K562 (cell line): ENCODE measurements around the gene MED15. TPM values are rescaled to one million over a fixed set of nuclear protein-coding genes. Genes with fewer than 3 reads are reported as not detected.

Experiments
- ATAC-seq: fragments of 200-7000 bp; cut with Tn5 transposase; 3 replicates; pipeline ENCODE4 v1.9.1; 2020; ENCODE audit warnings: moderate library complexity
- BruUV-seq: library from RNA; stranded (reverse); fragments of 400-500 nt; replicated peaks from 2 replicates; lab custom pipeline; 2021; lab: Mats Ljungman, UMichigan
- CTCF ChIA-PET: fragments of 300-600 bp; formaldehyde crosslinking; extraction: SDS; loops from one replicate; lab custom pipeline; 2021; ENCODE audit warnings: low intra/inter-chr PET ratio; lab: Yijun Ruan, JAX
- POLR2A ChIA-PET: fragments of 300-600, 350-650 bp; sonication (Branson Sonifier 250); formaldehyde crosslinking; extraction: SDS; loops from one replicate; lab custom pipeline; 2021; ENCODE audit warnings: antibody characterized with exemption, inconsistent platforms; lab: Yijun Ruan, JAX
- DNase-seq, 4 experiments: peaks; one replicate each; pipeline versions ENCODE4 v3.0.0 to v3.0.0-alpha.2; 2011 to 2018; ENCODE audit warnings: low spot score in 3 of 4, mixed read lengths in 3 of 4; ENCODE audit errors: extremely low read depth in 1 of 4
- FAIRE-seq: peaks from 2 replicates; lab custom pipeline; 2011; peaks lifted over from hg19 to GRCh38; lab: Jason Lieb, UNC
- H2AFZ ChIP-seq: 2 replicates; pipeline ENCODE4 v1.6.0; 2011; ENCODE audit warnings: low read depth, low read length, control low read depth, inconsistent platforms
- H3K27ac ChIP-seq: fragments of 200-600 bp; 3 replicates; pipeline ENCODE4 v1.8.0; 2011; ENCODE audit warnings: low read depth, mild to moderate bottlenecking, control low read depth, inconsistent platforms, low read length, moderate library complexity, mixed read lengths; ENCODE audit errors: extremely low read depth
- H3K27me3 ChIP-seq, 2 experiments: fragments of 300-600 bp in 1 of 2; 2 replicates in 1 of 2; 3 replicates in 1 of 2; pipeline versions ENCODE4 v1.6.0 to v1.8.0; 2011; ENCODE audit warnings: inconsistent platforms in 2 of 2, low read length in 2 of 2, mild to moderate bottlenecking in 1 of 2, mixed read lengths in 1 of 2, moderate library complexity in 1 of 2; ENCODE audit not compliant: control insufficient read depth in 2 of 2, insufficient read depth in 2 of 2
- H3K36me3 ChIP-seq: fragments of 300-600 bp; 3 replicates; pipeline ENCODE4 v1.8.0; 2011; ENCODE audit warnings: mild to moderate bottlenecking, low read length, inconsistent platforms; ENCODE audit not compliant: control insufficient read depth, insufficient read depth
- H3K4me1 ChIP-seq, 2 experiments: fragments of 200-600 bp in 1 of 2; replicated peaks in 1 of 2; 2 replicates in 1 of 2; 3 replicates in 1 of 2; pipeline versions ENCODE4 v1.5.1 to v1.8.0; 2011; ENCODE audit warnings: inconsistent platforms in 2 of 2, low read length in 2 of 2, mild to moderate bottlenecking in 1 of 2, mixed read lengths in 1 of 2, moderate library complexity in 1 of 2; ENCODE audit not compliant: control insufficient read depth in 2 of 2, insufficient read depth in 2 of 2
- H3K4me2 ChIP-seq: 2 replicates; pipeline ENCODE4 v1.6.1; 2011; ENCODE audit warnings: low read length, control low read depth, inconsistent platforms, mixed read lengths; ENCODE audit not compliant: insufficient read depth
- H3K4me3 ChIP-seq: fragments of 200-600 bp; sonication (generic), shearing (Covaris generic); 2 replicates; pipeline ENCODE4 v1.5.1; 2016; ENCODE audit warnings: control low read depth, inconsistent platforms
- H3K79me2 ChIP-seq: fragments of 200-600 bp; 3 replicates; pipeline ENCODE4 v1.8.0; 2011; ENCODE audit warnings: low read length, inconsistent platforms; ENCODE audit not compliant: control insufficient read depth, insufficient read depth
- H3K9ac ChIP-seq, 2 experiments: 2 replicates each; pipeline versions ENCODE4 v1.6.0 to v1.6.1; 2011; ENCODE audit warnings: low read depth in 2 of 2, low read length in 2 of 2, control low read depth in 1 of 2, inconsistent platforms in 1 of 2, mild to moderate bottlenecking in 1 of 2, mixed read lengths in 1 of 2; ENCODE audit not compliant: insufficient read depth in 1 of 2
- H3K9me1 ChIP-seq: one replicate; pipeline ENCODE4 v1.6.0; 2011; ENCODE audit warnings: inconsistent platforms, mild to moderate bottlenecking, low read length, moderate library complexity; ENCODE audit not compliant: control insufficient read depth, insufficient read depth
- H3K9me3 ChIP-seq: replicated peaks from 2 replicates; pipeline ENCODE4 v1.5.1; 2011; ENCODE audit warnings: low read depth, low read length, inconsistent platforms; ENCODE audit not compliant: control insufficient read depth, insufficient read depth
- H4K20me1 ChIP-seq: replicated peaks from 2 replicates; pipeline ENCODE4 v1.6.1; 2011; ENCODE audit warnings: low read length, inconsistent platforms, mixed read lengths; ENCODE audit not compliant: control insufficient read depth, insufficient read depth
- ADNP ChIP-seq: fragments of 200-800 bp; sonication (Bioruptor generic); IDR thresholded peaks from 2 replicates; pipeline ENCODE4 v1.6.1; 2016; ENCODE audit warnings: missing genetic modification characterization, missing compliant biosample characterization
- C11orf30 ChIP-seq: fragments of 450-650 bp; IDR thresholded peaks from 2 replicates; pipeline ENCODE4 v1.6.1; 2016; ENCODE audit warnings: low read depth, mild to moderate bottlenecking
- CTCFL ChIP-seq: IDR thresholded peaks from 2 replicates; pipeline ENCODE4 v1.6.1; 2011; ENCODE audit warnings: borderline replicate concordance, low read depth, mild to moderate bottlenecking, moderate library complexity, low read length; ENCODE audit not compliant: insufficient read depth, poor library complexity, severe bottlenecking
- ELF1 ChIP-seq: fragments of 200-800 bp; sonication (Bioruptor generic); IDR thresholded peaks from 2 replicates; pipeline ENCODE4 v1.6.1; 2016; ENCODE audit warnings: missing genetic modification characterization, missing compliant biosample characterization
- ESRRB ChIP-seq: fragments of 250-450 bp; sonication (Bioruptor Pico); IDR thresholded peaks from 2 replicates; pipeline ENCODE4 v1.5.0; 2020; ENCODE audit warnings: mild to moderate bottlenecking, moderate library complexity, borderline replicate concordance
- KDM1A ChIP-seq, 2 experiments: fragments of 450-650 bp; IDR thresholded peaks; 2 replicates each; pipeline ENCODE4 v1.6.1; 2016; ENCODE audit warnings: mild to moderate bottlenecking in 2 of 2
- MAX ChIP-seq: sonication (generic); formaldehyde crosslinking; IDR thresholded peaks from 2 replicates; pipeline ENCODE4 v1.9.0; 2022; ENCODE audit warnings: mild to moderate bottlenecking, missing genetic modification reagents
- MITF ChIP-seq: IDR thresholded peaks from 2 replicates; pipeline ENCODE4 v1.6.1; 2014; ENCODE audit warnings: antibody characterized with exemption
- NCOA1 ChIP-seq: fragments of 450-650 bp; IDR thresholded peaks from 2 replicates; pipeline ENCODE4 v1.6.1; 2016; ENCODE audit warnings: low read depth
- POU5F1 ChIP-seq: fragments of 150-350 bp; IDR thresholded peaks from 2 replicates; pipeline ENCODE4 v1.6.1; 2014; ENCODE audit warnings: borderline replicate concordance, low read length, low read depth, mild to moderate bottlenecking; ENCODE audit not compliant: partially characterized antibody
- RBM39 ChIP-seq: fragments of 200-400 bp; formaldehyde crosslinking; optimal IDR thresholded peaks from 2 replicates; pipeline ENCODE3; 2018; ENCODE audit warnings: low read depth, low read length
- RFX7 ChIP-seq: fragments of 250-450 bp; sonication (Bioruptor Pico); IDR thresholded peaks from 2 replicates; pipeline ENCODE4 v1.5.1; 2021; ENCODE audit warnings: mild to moderate bottlenecking
- STAT5B ChIP-seq: fragments of 250-450 bp; sonication (Bioruptor Pico); IDR thresholded peaks from 2 replicates; pipeline ENCODE4 v1.8.0; 2021; ENCODE audit warnings: mild to moderate bottlenecking, inconsistent platforms
- ZBTB34 ChIP-seq: fragments of 250-450 bp; sonication (Bioruptor Pico); IDR thresholded peaks from 2 replicates; pipeline ENCODE4 v1.8.0; 2021; ENCODE audit warnings: mild to moderate bottlenecking, moderate library complexity
- ZFX ChIP-seq: sonication (generic); formaldehyde crosslinking; IDR thresholded peaks from 2 replicates; pipeline ENCODE4 v1.8.0; 2022; ENCODE audit warnings: mild to moderate bottlenecking, missing genetic modification reagents, moderate library complexity
- ZNF347 ChIP-seq: fragments of 450-650 bp; formaldehyde crosslinking; IDR thresholded peaks from 2 replicates; pipeline ENCODE4 v1.4.0; 2020; ENCODE audit warnings: low read depth, mild to moderate bottlenecking, moderate library complexity
- ZNF41 ChIP-seq: fragments of 250-450 bp; sonication (Bioruptor Pico); conservative IDR thresholded peaks from 2 replicates; pipeline ENCODE4 v1.4.0; 2020; ENCODE audit warnings: mild to moderate bottlenecking
- ZZZ3 ChIP-seq: fragments of 450-650 bp; IDR thresholded peaks from 2 replicates; pipeline ENCODE4 v1.6.1; 2016; ENCODE audit warnings: antibody characterized with exemption, mild to moderate bottlenecking, moderate library complexity
- WGBS: fragments of 100-300 bp; shearing (Covaris generic); methylation state at CpG from one replicate; pipeline ENCODE4 v1.1.6; 2016; ENCODE audit warnings: low coverage, mixed read lengths; ENCODE audit not compliant: insufficient coverage; ENCODE audit errors: missing lambda C conversion rate; 5-methylcytosine and 5-hydroxymethylcytosine counted together
- in situ Hi-C: fragments of 300-500 bp; cut with MboI; formaldehyde crosslinking; loops from 4 replicates; pipeline ENCODE4 v1.15.0; 2018; ENCODE audit warnings: inconsistent platforms, mixed read lengths
- intact Hi-C: fragments of 100-400 bp; cut with micrococcal nuclease; formaldehyde crosslinking; loops from 2 replicates; pipeline ENCODE4 v1.14.2; 2022
- polyA plus RNA-seq, 8 experiments: library from polyadenylated mRNA; depleted of rRNA in 4 of 8; stranded (reverse) in 5 of 8; unstranded in 3 of 8; fragments of >200 nt; fragmentation: Nextera tagmentation in 2 of 8; fragmentation: Illumina TruSeq in 1 of 8; extraction: Ambion mirVana in 2 of 8; extraction: Trizol in 1 of 8; gene quantifications; 2 replicates each; pipeline versions ENCODE4 v1.2.1 to v1.2.3, GENCODE V29; 2011 to 2014; ENCODE audit warnings: inconsistent platforms in 1 of 8, missing spikeins in 1 of 8
- total RNA-seq, 7 experiments: library from RNA; depleted of rRNA in 6 of 7; stranded (reverse); fragments of >200 nt in 6 of 7; fragmentation: Illumina TruSeq in 2 of 7; extraction: Trizol in 2 of 7; gene quantifications; 2 replicates each; pipeline versions ENCODE4 v1.2.1 to v1.2.3, GENCODE V29; 2011 to 2021; ENCODE audit warnings: low replicate concordance in 1 of 7

MED15 gene
- total and polyA plus RNA-seq, 9 of the 15 experiments (the other 6 are each of a cell fraction or from before 2014, with no cell fraction given) = 4.0 to 271 (median 60.1) TPM

GRCh38 chr22:20559174-20559760, 51.9 kb downstream of the MED15 start:
- Histone ChIP-seq H3K27me3 (no peaks in the 10 kb centered on the region), H3K79me2 (peaks cover 16% of the 10 kb centered on the region; the same call in 2 of the 3 replicates), H3K9ac (no peak overlapping the region), H2AFZ (no peak overlapping the region), H3K4me3 (no peak overlapping the region), H3K36me3 (peaks cover 91% of the 10 kb centered on the region), H3K9me3 (no peaks in the 10 kb centered on the region), H3K27ac (no peak overlapping the region), H3K4me1 (peaks cover 16 to 23% of the 10 kb centered on the region in 2 experiments), H3K9me1 (peaks cover 11% of the 10 kb centered on the region), H3K4me2 (no peak overlapping the region), H4K20me1 (peaks cover 30% of the 10 kb centered on the region; the same call in 1 of the 2 replicates)
- WGBS = 72% methylated on average over 4 of the region's 4 CpGs
- ChIA-PET POLR2A (interaction anchor here (0.7 to 68.9 kb wide), 3 partner anchors 9 to 39 kb away, joined by 3 to 1693 read pairs (median 186); partner anchors contain the start of gene MED15), CTCF (interaction anchor here (0.6 to 0.8 kb wide), 3 partner anchors 24 to 1236 kb away, joined by 3 to 7 read pairs (median 4); no protein-coding TSS in a partner anchor)
- in situ Hi-C loops = no loop called here
- no peak for FAIRE-seq
- no peak for DNase-seq
- TSS peak; percentile 13 for BruUV-seq
- intact Hi-C loops = no loop called here
- ATAC-seq = no peak
- TF ChIP-seq RBM39 = no peak
- TF ChIP-seq KDM1A (IDR thresholded peaks at IDR 0.05) = no peak
- no peak for TF ChIP-seq POU5F1
- peak; percentile 6; the same call in 1 of the 2 replicates for TF ChIP-seq ZBTB34 (CRISPR knock-in tag)
- TF ChIP-seq NCOA1 = no peak
- 0 out of 2 replicates have a peak, but pooled peaks have one; percentile 5 for TF ChIP-seq RFX7
- TF ChIP-seq ELF1 = no peak
- TF ChIP-seq ZZZ3 = no peak
- no peak for TF ChIP-seq CTCFL
- no peak for TF ChIP-seq ZFX (CRISPR knock-in tag)
- TF ChIP-seq C11orf30 = no peak
- no peak for TF ChIP-seq ZNF41 (CRISPR knock-in tag)
- TF ChIP-seq MAX = no peak
- peak; percentile 38; the same call in 1 of the 2 replicates for TF ChIP-seq STAT5B
- TF ChIP-seq ESRRB (CRISPR knock-in tag) = 0 out of 2 replicates have a peak, but pooled peaks have one; percentile 29
- TF ChIP-seq ADNP (tag) = no peak
- TF ChIP-seq ZNF347 (CRISPR knock-in tag) = no peak
- TF ChIP-seq MITF = no peak
